GM23338 (cell line): ENCODE measurements around the gene STX8. TPM values are rescaled to one million over a fixed set of nuclear protein-coding genes. Genes with fewer than 3 reads are reported as not detected.

Experiments
- ATAC-seq: fragments of 200-7000 bp; cut with Tn5 transposase; 3 replicates; pipeline ENCODE4 v1.9.1; 2020
- DNase-seq: peaks from one replicate; pipeline ENCODE4 v3.0.0-alpha.2; 2015; ENCODE audit warnings: low spot score
- H2AFZ ChIP-seq: fragments of 200-600 bp; sonication (generic); 2 replicates; pipeline ENCODE4 v1.8.0; 2016; ENCODE audit warnings: antibody characterized with exemption, mild to moderate bottlenecking, moderate library complexity
- H3F3A ChIP-seq: fragments of 200-600 bp; sonication (generic); replicated peaks from 2 replicates; pipeline ENCODE4 v1.8.0; 2017; ENCODE audit warnings: antibody characterized with exemption, mixed run types, low read depth
- H3K27ac ChIP-seq: fragments of 200-600 bp; sonication (generic); 2 replicates; pipeline ENCODE4 v1.6.1; 2016; ENCODE audit warnings: low read depth
- H3K27me3 ChIP-seq: fragments of 200-600 bp; sonication (generic); 2 replicates; pipeline ENCODE4 v1.8.0; 2016; ENCODE audit warnings: mild to moderate bottlenecking, mixed run types, moderate library complexity; ENCODE audit not compliant: insufficient read depth
- H3K36me3 ChIP-seq: fragments of 200-600 bp; sonication (generic); 2 replicates; pipeline ENCODE4 v1.8.0; 2016; ENCODE audit warnings: mild to moderate bottlenecking; ENCODE audit not compliant: insufficient read depth
- H3K4me1 ChIP-seq: fragments of 200-600 bp; sonication (generic); 2 replicates; pipeline ENCODE4 v1.8.0; 2016; ENCODE audit warnings: mild to moderate bottlenecking, moderate library complexity; ENCODE audit not compliant: insufficient read depth
- H3K4me2 ChIP-seq: fragments of 200-600 bp; sonication (generic); 2 replicates; pipeline ENCODE4 v1.7.1; 2017; ENCODE audit warnings: mixed run types
- H3K4me3 ChIP-seq: fragments of 200-600 bp; sonication (generic); 2 replicates; pipeline ENCODE4 v1.6.1; 2016; ENCODE audit warnings: mixed run types
- H3K79me2 ChIP-seq: fragments of 200-600 bp; sonication (generic); replicated peaks from 2 replicates; pipeline ENCODE4 v1.8.0; 2017; ENCODE audit warnings: mild to moderate bottlenecking; ENCODE audit not compliant: insufficient read depth
- H3K9me2 ChIP-seq: fragments of 200-600 bp; sonication (generic); 2 replicates; pipeline ENCODE4 v1.8.0; 2017; ENCODE audit not compliant: insufficient read depth
- H4K20me1 ChIP-seq: fragments of 200-600 bp; sonication (generic); replicated peaks from 2 replicates; pipeline ENCODE4 v1.8.0; 2017; ENCODE audit warnings: mild to moderate bottlenecking; ENCODE audit not compliant: insufficient read depth
- H3K27ac Mint-ChIP-seq: 2 replicates; pipeline ENCODE4 v1.8.0; 2020; ENCODE audit warnings: inconsistent platforms, mild to moderate bottlenecking, moderate library complexity, mixed read lengths
- H3K27me3 Mint-ChIP-seq: 3 replicates; pipeline ENCODE4 v1.8.0; 2022; ENCODE audit warnings: low read depth, mild to moderate bottlenecking, moderate library complexity, mixed read lengths, inconsistent platforms; ENCODE audit not compliant: insufficient read depth, poor library complexity
- H3K36me3 Mint-ChIP-seq: 3 replicates; pipeline ENCODE4 v1.8.0; 2021; ENCODE audit warnings: low read depth, mild to moderate bottlenecking, inconsistent platforms, moderate library complexity, mixed read lengths
- H3K4me1 Mint-ChIP-seq: 3 replicates; pipeline ENCODE4 v1.8.0; 2020; ENCODE audit warnings: mild to moderate bottlenecking, inconsistent platforms, mixed read lengths
- H3K4me3 Mint-ChIP-seq: 3 replicates; pipeline ENCODE4 v1.8.0; 2021; ENCODE audit warnings: moderate library complexity, mild to moderate bottlenecking, inconsistent platforms, mixed read lengths
- H3K9me3 Mint-ChIP-seq: 3 replicates; pipeline ENCODE4 v1.8.0; 2020; ENCODE audit warnings: moderate library complexity, mild to moderate bottlenecking, inconsistent platforms, mixed read lengths
- CREB1 ChIP-seq: fragments of 250-450 bp; sonication (Bioruptor Pico); IDR thresholded peaks from 2 replicates; pipeline ENCODE4 v1.5.0; 2020; ENCODE audit warnings: low read depth, mild to moderate bottlenecking, moderate library complexity
- ZNF114 ChIP-seq: fragments of 250-450 bp; sonication (Bioruptor Pico); IDR thresholded peaks from 2 replicates; pipeline ENCODE4 v1.5.0; 2020; ENCODE audit warnings: mild to moderate bottlenecking, moderate library complexity
- ZNF331 ChIP-seq: fragments of 250-450 bp; sonication (Bioruptor Pico); IDR thresholded peaks from 2 replicates; pipeline ENCODE4 v1.5.0; 2020; ENCODE audit warnings: low read depth, mild to moderate bottlenecking, moderate library complexity
- polyA plus RNA-seq: library from polyadenylated mRNA; unstranded; fragments of >200 nt; fragmentation: Nextera tagmentation; extraction: Ambion mirVana; gene quantifications from 2 replicates; pipeline ENCODE4 v1.2.1, GENCODE V29; 2016
- total RNA-seq: library from RNA; depleted of rRNA; stranded (reverse); fragments of >200 nt; shearing (Covaris generic); gene quantifications from 2 replicates; pipeline ENCODE4 v1.2.3, GENCODE V29; 2014
- TF ChIP-seq, protein P1 (sequence below): IDR thresholded peaks from 2 replicates; pipeline ENCODE4 v1.6.1; 2016; ENCODE audit warnings: antibody characterized with exemption
- TF ChIP-seq, protein P2 (sequence below), 2 experiments: fragments of 200-600 bp in 1 of 2; sonication (generic) in 1 of 2; conservative IDR thresholded peaks; 2 replicates each; pipeline versions ENCODE4 v1.5.1 to v1.6.1; 2016 to 2017; ENCODE audit warnings: antibody characterized with exemption in 2 of 2, low read depth in 2 of 2, mild to moderate bottlenecking in 2 of 2, moderate library complexity in 1 of 2

The STX8 gene
- total and polyA plus RNA-seq, 2 experiments from 2014 or later = 59.4 to 82.3 TPM

DNA sequence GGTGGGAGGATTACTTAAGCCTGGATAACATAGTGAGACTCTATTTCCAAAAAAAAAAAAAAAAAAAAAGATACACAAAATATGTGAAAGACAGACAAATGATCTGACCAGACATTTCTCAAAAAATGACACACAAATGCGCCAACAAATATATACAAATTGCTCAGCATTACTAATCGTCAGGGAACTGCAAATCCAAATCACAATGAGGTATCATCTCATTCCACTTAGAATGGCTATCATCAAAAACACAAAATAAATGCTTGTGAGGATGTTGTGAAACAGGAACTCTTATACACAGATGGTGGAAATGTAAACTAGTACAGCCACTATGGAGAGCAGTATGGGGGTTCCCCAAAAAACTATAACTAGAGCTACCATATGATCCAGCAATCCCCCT, 62.4 kb downstream of the STX8 start:
- ATAC-seq (no peak), DNase-seq (no peak)
- Histone ChIP-seq H3K27ac (no peak overlapping the region), H3K4me3 (no peak overlapping the region), H2AFZ (no peak overlapping the region), H3K27me3 (no peaks in the 10 kb centered on the region), H3K9me2 (no peaks in the 10 kb centered on the region), H3F3A (no peaks in the 10 kb centered on the region), H3K4me1 (peaks cover 18% of the 10 kb centered on the region; the same call in 1 of the 2 replicates), H3K4me2 (no peak overlapping the region), H3K36me3 (no peaks in the 10 kb centered on the region), H3K79me2 (peaks cover 8% of the 10 kb centered on the region; the same call in 1 of the 2 replicates), H4K20me1 (no peaks in the 10 kb centered on the region)
- Mint-ChIP-seq H3K4me3 (no peak overlapping the region), H3K4me1 (peaks cover 18% of the 10 kb centered on the region), H3K9me3 (peaks cover 8% of the 10 kb centered on the region), H3K27me3 (no peaks in the 10 kb centered on the region), H3K36me3 (peaks cover 5% of the 10 kb centered on the region; the same call in 2 of the 3 replicates), H3K27ac (no peak overlapping the region)
- TF ChIP-seq ZNF114 (CRISPR knock-in tag) = no peak
- TF ChIP-seq, protein P1, sequence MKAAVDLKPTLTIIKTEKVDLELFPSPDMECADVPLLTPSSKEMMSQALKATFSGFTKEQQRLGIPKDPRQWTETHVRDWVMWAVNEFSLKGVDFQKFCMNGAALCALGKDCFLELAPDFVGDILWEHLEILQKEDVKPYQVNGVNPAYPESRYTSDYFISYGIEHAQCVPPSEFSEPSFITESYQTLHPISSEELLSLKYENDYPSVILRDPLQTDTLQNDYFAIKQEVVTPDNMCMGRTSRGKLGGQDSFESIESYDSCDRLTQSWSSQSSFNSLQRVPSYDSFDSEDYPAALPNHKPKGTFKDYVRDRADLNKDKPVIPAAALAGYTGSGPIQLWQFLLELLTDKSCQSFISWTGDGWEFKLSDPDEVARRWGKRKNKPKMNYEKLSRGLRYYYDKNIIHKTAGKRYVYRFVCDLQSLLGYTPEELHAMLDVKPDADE = no peak
- TF ChIP-seq, protein P2, sequence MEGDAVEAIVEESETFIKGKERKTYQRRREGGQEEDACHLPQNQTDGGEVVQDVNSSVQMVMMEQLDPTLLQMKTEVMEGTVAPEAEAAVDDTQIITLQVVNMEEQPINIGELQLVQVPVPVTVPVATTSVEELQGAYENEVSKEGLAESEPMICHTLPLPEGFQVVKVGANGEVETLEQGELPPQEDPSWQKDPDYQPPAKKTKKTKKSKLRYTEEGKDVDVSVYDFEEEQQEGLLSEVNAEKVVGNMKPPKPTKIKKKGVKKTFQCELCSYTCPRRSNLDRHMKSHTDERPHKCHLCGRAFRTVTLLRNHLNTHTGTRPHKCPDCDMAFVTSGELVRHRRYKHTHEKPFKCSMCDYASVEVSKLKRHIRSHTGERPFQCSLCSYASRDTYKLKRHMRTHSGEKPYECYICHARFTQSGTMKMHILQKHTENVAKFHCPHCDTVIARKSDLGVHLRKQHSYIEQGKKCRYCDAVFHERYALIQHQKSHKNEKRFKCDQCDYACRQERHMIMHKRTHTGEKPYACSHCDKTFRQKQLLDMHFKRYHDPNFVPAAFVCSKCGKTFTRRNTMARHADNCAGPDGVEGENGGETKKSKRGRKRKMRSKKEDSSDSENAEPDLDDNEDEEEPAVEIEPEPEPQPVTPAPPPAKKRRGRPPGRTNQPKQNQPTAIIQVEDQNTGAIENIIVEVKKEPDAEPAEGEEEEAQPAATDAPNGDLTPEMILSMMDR (conservative IDR thresholded peaks at IDR 0.05; ENCODE audit: low read depth in 2 of 2) = 0 out of 4 replicates have a peak, but pooled peaks of 1 of the 2 experiments have one; percentile 10

DNA sequence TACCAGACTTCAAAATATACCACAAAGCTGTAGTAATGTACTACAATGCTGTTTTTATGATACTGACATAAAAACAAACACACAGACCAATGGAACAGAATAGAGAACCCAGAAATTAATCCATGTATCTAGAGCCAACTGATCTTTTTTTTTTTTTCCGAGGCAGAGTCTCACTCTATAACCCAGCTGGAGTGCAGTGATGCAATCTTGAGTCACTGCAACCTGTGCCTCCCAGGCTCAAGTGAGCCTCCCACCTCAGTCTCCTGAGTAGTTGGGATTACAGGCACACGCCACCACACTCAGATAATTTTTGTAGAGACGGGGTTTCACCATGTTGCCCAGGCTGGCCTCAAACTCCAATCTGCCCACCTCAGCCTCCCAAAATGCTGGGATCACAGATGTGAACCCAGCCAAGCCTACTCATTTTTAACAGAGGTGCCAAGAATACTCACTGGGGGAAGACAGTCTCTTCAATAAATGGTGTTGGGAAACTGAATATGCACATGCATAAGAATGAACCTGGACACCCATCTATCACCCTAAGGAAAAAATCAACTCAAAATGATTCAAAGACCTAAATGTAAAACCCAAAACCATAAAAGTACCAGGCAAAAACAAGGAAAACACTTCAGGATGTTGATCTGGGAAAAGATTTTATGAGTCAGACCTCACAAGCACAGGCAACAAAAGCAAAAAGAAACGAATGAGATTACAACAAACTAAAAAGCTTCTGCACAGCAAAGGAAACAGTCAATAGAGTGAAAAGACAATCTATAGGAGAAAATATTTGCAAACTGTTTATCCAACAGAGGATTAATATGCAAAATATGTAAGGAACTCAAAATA, 63.1 kb downstream of the STX8 start:
- H3K9me2 ChIP-seq = no peaks in the 10 kb centered on the region
- H3K4me3 Mint-ChIP-seq = no peak overlapping the region
- no peak overlapping the region; the same call in 1 of the 2 replicates for H2AFZ ChIP-seq
- H3K9me3 Mint-ChIP-seq = peaks cover 12% of the 10 kb centered on the region
- no peaks in the 10 kb centered on the region for H3K27me3 Mint-ChIP-seq
- H3F3A ChIP-seq = no peaks in the 10 kb centered on the region
- peaks cover 8% of the 10 kb centered on the region; the same call in 1 of the 2 replicates for H3K79me2 ChIP-seq
- ATAC-seq = peak; percentile 40
- peaks cover 10% of the 10 kb centered on the region for H3K36me3 Mint-ChIP-seq
- peaks cover 18% of the 10 kb centered on the region; the same call in 1 of the 2 replicates for H3K4me1 ChIP-seq
- peak overlapping the region; percentile 24; the same call in 1 of the 2 replicates for H3K4me2 ChIP-seq
- no peaks in the 10 kb centered on the region for H3K36me3 ChIP-seq
- H3K4me1 Mint-ChIP-seq = peaks cover 14% of the 10 kb centered on the region; the same call in 2 of the 3 replicates
- DNase-seq = no peak
- H3K27ac ChIP-seq = peak overlapping the region; percentile 42; the same call in 1 of the 2 replicates
- no peaks in the 10 kb centered on the region for H3K27me3 ChIP-seq
- peak overlapping the region; percentile 70 for H3K27ac Mint-ChIP-seq
- no peaks in the 10 kb centered on the region for H4K20me1 ChIP-seq
- TF ChIP-seq ZNF331 (CRISPR knock-in tag) (no peak), CREB1 (CRISPR knock-in tag) (0 out of 2 replicates have a peak, but pooled peaks have one; percentile 12)
- no peak overlapping the region for H3K4me3 ChIP-seq
